A673 (cell line): ENCODE data around the gene ZNF607.

Experiments
- EZH2 ChIP-seq: fragments of 200-600 bp; sonication (generic); IDR thresholded peaks from 2 replicates; pipeline ENCODE4 v1.6.1; 2017; ENCODE audit warnings: borderline replicate concordance, low read depth, mild to moderate bottlenecking, mixed read lengths, antibody characterized with exemption, low read length; ENCODE audit not compliant: poor library complexity, severe bottlenecking
- TF ChIP-seq, protein P1 (sequence below): fragments of 300-800, 200-600 bp; sonication (generic); conservative IDR thresholded peaks from 2 replicates; pipeline ENCODE4 v1.5.1; 2017; ENCODE audit warnings: low read depth, mild to moderate bottlenecking, antibody characterized with exemption, low read length, moderate library complexity, mixed read lengths

DNA sequence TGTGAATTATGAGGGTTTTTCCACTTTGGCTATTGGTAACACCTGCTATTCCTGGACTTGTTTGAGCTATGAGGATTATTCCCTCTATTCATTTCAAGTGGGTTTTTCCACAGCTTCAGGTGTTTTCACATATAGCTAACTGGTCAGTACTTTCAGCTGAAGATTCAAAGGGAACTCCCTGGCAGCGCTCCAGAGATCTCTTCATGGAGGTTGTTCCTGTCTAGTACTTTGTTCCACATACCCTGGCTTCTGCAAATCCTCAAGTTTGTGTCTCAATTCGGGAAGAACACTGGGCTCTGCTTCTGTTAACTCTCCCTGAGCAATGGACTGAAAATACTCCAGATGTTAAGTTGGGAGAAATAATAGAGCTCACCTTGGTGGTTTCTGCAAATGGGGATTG is 5.6 kb upstream of the ZNF607 start:
- TF ChIP-seq, protein P1, sequence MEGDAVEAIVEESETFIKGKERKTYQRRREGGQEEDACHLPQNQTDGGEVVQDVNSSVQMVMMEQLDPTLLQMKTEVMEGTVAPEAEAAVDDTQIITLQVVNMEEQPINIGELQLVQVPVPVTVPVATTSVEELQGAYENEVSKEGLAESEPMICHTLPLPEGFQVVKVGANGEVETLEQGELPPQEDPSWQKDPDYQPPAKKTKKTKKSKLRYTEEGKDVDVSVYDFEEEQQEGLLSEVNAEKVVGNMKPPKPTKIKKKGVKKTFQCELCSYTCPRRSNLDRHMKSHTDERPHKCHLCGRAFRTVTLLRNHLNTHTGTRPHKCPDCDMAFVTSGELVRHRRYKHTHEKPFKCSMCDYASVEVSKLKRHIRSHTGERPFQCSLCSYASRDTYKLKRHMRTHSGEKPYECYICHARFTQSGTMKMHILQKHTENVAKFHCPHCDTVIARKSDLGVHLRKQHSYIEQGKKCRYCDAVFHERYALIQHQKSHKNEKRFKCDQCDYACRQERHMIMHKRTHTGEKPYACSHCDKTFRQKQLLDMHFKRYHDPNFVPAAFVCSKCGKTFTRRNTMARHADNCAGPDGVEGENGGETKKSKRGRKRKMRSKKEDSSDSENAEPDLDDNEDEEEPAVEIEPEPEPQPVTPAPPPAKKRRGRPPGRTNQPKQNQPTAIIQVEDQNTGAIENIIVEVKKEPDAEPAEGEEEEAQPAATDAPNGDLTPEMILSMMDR, result no peak
- TF ChIP-seq EZH2, result no peak
